Stromal cell of bone marrow (primary cell): ENCODE results near the gene MIER3.
A peak's percentile ranks its signal among the peaks of the same experiment; 100 is the strongest.

ENCODE experiments used
- DNase-seq: peaks from one replicate; pipeline ENCODE4 v3.0.0-alpha.2; 2012; ENCODE audit warnings: low read depth

Gene MIER3

GRCh38 chr5:56896763-56897162 is 55.2 kb downstream of the MIER3 start:
- no peak for DNase-seq

- DNase-seq, result no peak
Measured at GRCh38 chr5:56893251-56893951, 58.5 kb downstream of the MIER3 start.

- DNase-seq, result no peak
Measured at GRCh38 chr5:56881571-56881970, 70.4 kb downstream of the MIER3 start.

- peak; percentile 11 for DNase-seq
Measured at GRCh38 chr5:56876327-56876726, 75.6 kb downstream of the MIER3 start.

- no peak for DNase-seq
Measured at GRCh38 chr5:56873056-56873455, 78.9 kb downstream of the MIER3 start.

- DNase-seq, result no peak
Measured at GRCh38 chr5:56871777-56872176, 80.1 kb downstream of the MIER3 start.
